DMS153 (cell line): ENCODE results near the gene GGTLC2.
"Not testable (repeated sequence)": the region's sequence is repeated elsewhere in the genome, so short reads cannot be mapped to it uniquely, and the experiment has no call there.

ENCODE experiments used
- DNase-seq: peaks from one replicate; lab custom pipeline; 2025; lab: John Stamatoyannopoulos, UW

GGTLC2 gene

GRCh38 chr22:22638313-22638712 is 6.1 kb upstream of the GGTLC2 start:
- not testable (repeated sequence) for DNase-seq

- DNase-seq: not testable (repeated sequence)
Observed at GRCh38 chr22:22642255-22642654, 2.2 kb upstream of the GGTLC2 start.

GRCh38 chr22:22645969-22646368 is 1.6 kb downstream of the GGTLC2 start:
- DNase-seq: not testable (repeated sequence)

- DNase-seq: not testable (repeated sequence)
Observed at GRCh38 chr22:22647952-22648351, 3.5 kb downstream of the GGTLC2 start.

- DNase-seq: not testable (repeated sequence)
Observed at GRCh38 chr22:22648863-22649536, 4.6 kb downstream of the GGTLC2 start.

GRCh38 chr22:22649761-22650160 is 5.3 kb downstream of the GGTLC2 start:
- DNase-seq: not testable (repeated sequence)

- DNase-seq: not testable (repeated sequence)
Observed at GRCh38 chr22:22650398-22650797, 6.0 kb downstream of the GGTLC2 start.

GRCh38 chr22:22650803-22651515 is 6.5 kb downstream of the GGTLC2 start:
- DNase-seq: not testable (repeated sequence)

- DNase-seq: not testable (repeated sequence)
Observed at GRCh38 chr22:22651593-22651992, 7.2 kb downstream of the GGTLC2 start.

GRCh38 chr22:22652102-22652501 is 7.7 kb downstream of the GGTLC2 start:
- DNase-seq: not testable (repeated sequence)

- not testable (repeated sequence) for DNase-seq
Observed at GRCh38 chr22:22652573-22652972, 8.2 kb downstream of the GGTLC2 start.

- peak; percentile 1 for DNase-seq
Observed at GRCh38 chr22:22653677-22654381, 9.4 kb downstream of the GGTLC2 start.

- no peak for DNase-seq
Observed at GRCh38 chr22:22655452-22656290, 11.3 kb downstream of the GGTLC2 start.

- no peak for DNase-seq
Observed at GRCh38 chr22:22657712-22658111, 13.3 kb downstream of the GGTLC2 start.

- DNase-seq: no peak
Observed at GRCh38 chr22:22661275-22661674, 16.9 kb downstream of the GGTLC2 start.

- DNase-seq: no peak
Observed at GRCh38 chr22:22662095-22662494, 17.7 kb downstream of the GGTLC2 start.

- no peak for DNase-seq
Observed at GRCh38 chr22:22663861-22664800, 19.7 kb downstream of the GGTLC2 start.

GRCh38 chr22:22666307-22667091 is 22.1 kb downstream of the GGTLC2 start:
- no peak for DNase-seq

GRCh38 chr22:22667966-22668880 is 23.8 kb downstream of the GGTLC2 start:
- DNase-seq: no peak
